Spleen (tissue), 13 donors: ENCODE data around the gene ZCCHC4. TPM values are rescaled to one million over a fixed set of nuclear protein-coding genes. Genes with fewer than 3 reads are reported as not detected.
A peak's percentile ranks its signal among the peaks of the same experiment; 100 is the strongest.

ENCODE experiments used
- DNase-seq: peaks from one replicate; pipeline ENCODE4 v3.0.0-alpha.2; 2020
- H3K27ac ChIP-seq, 8 donors: fragments of 200-600 bp; sonication (generic) in 7 of 8; 1 replicate in 4 of 8; 2 replicates in 4 of 8; pipeline versions ENCODE4 v1.5.0 to v1.8.0; 2016 to 2021; ENCODE audit warnings: inconsistent platforms in 4 of 8, mild to moderate bottlenecking in 4 of 8, moderate library complexity in 1 of 8
- H3K27me3 ChIP-seq, 7 donors: fragments of 200-600 bp; sonication (generic) in 6 of 7; replicated peaks in 1 of 7; 1 replicate in 4 of 7; 2 replicates in 3 of 7; pipeline versions ENCODE4 v1.5.0 to v1.8.0; 2016 to 2021; ENCODE audit warnings: inconsistent platforms in 3 of 7, mild to moderate bottlenecking in 1 of 7
- H3K36me3 ChIP-seq, 6 donors: fragments of 200-600 bp; sonication (generic) in 5 of 6; 1 replicate in 4 of 6; 2 replicates in 2 of 6; pipeline versions ENCODE4 v1.5.0 to v1.8.0; 2016 to 2021; ENCODE audit warnings: inconsistent platforms in 2 of 6
- H3K4me1 ChIP-seq, 6 donors: fragments of 200-600 bp; sonication (generic) in 5 of 6; 1 replicate in 3 of 6; 2 replicates in 3 of 6; pipeline versions ENCODE4 v1.5.0 to v1.8.0; 2016 to 2021; ENCODE audit warnings: inconsistent platforms in 3 of 6
- H3K4me3 ChIP-seq, 8 donors: fragments of 200-600 bp; sonication (generic) in 7 of 8; 1 replicate in 4 of 8; 2 replicates in 4 of 8; pipeline versions ENCODE4 v1.5.0 to v1.8.0; 2016 to 2021; ENCODE audit warnings: inconsistent platforms in 4 of 8, mild to moderate bottlenecking in 4 of 8, moderate library complexity in 2 of 8
- H3K9me3 ChIP-seq, 8 donors: fragments of 200-600 bp; sonication (generic) in 7 of 8; 1 replicate in 4 of 8; 2 replicates in 4 of 8; pipeline versions ENCODE4 v1.5.0 to v1.8.0; 2016 to 2021; ENCODE audit warnings: inconsistent platforms in 4 of 8
- CTCF ChIP-seq, 11 experiments: fragments of 200-600 bp in 7 of 11; fragments of 450-650 bp in 4 of 11; sonication (generic) in 4 of 11; IDR thresholded peaks in 8 of 11; conservative IDR thresholded peaks in 3 of 11; 1 replicate in 7 of 11; 2 replicates in 4 of 11; pipeline versions ENCODE4 v1.4.0 to v1.8.0; 2016 to 2021; ENCODE audit warnings: antibody characterized with exemption in 11 of 11, inconsistent platforms in 4 of 11, mild to moderate bottlenecking in 1 of 11
- POLR2A ChIP-seq, 3 donors: fragments of 450-650 bp; IDR thresholded peaks; one replicate each; pipeline ENCODE4 v1.5.1; 2017; ENCODE audit warnings: antibody characterized with exemption in 3 of 3, mild to moderate bottlenecking in 1 of 3
- POLR2AphosphoS5 ChIP-seq, 3 donors: sonication (generic); formaldehyde crosslinking; IDR thresholded peaks; one replicate each; pipeline ENCODE4 v1.5.1; 2017; ENCODE audit warnings: antibody characterized with exemption in 3 of 3
- WGBS, 5 donors: extraction: QIAGEN DNeasy Blood & Tissue Kit in 3 of 5; methylation state at CpG; one replicate each; pipeline versions ENCODE4 v1.1.5 to v1.1.7; 2013 to 2018; 5-methylcytosine and 5-hydroxymethylcytosine counted together
- intact Hi-C: fragments of 100-400 bp; cut with DNase I; formaldehyde crosslinking; loops from one replicate; pipeline ENCODE4 v1.15.0; 2023; ENCODE audit warnings: low total_unique reads
- long read RNA-seq, 2 donors: transcript quantifications; one replicate each; lab custom pipeline, GENCODE V29; 2026
- polyA plus RNA-seq, 3 donors: library from polyadenylated mRNA; stranded (reverse); fragments of 200-250 nt; gene quantifications; one replicate each; pipeline ENCODE4 v1.2.1, GENCODE V29; 2013
- total RNA-seq, 7 donors: library from RNA; depleted of rRNA in 3 of 7; stranded (reverse); fragments of >200 nt in 3 of 7; fragmentation: NEBNext Ultra II Directional in 4 of 7; extraction: Animal tissue kit (Norgen Biotek cat#: 25700) in 4 of 7; gene quantifications; one replicate each; pipeline versions ENCODE4 v1.1.0 to v1.2.1, GENCODE V29; 2016 to 2021
- donor health status: healthy with polysubstance abuse.
- donor health status: DM: no; HTN: no; CAD: no; lungs with moderate emphysema.
- donor health status: DM: no; HTN: no; CAD: no.
- donor health status: Bipolar disorder and iron deficiency.
- donor health status: healthy.
- donor health status: DM: no; HTN: no; CAD: no.
- donor health status: DM: yes; HTN: yes; CAD: no.

The ZCCHC4 gene
- total RNA-seq (10 to 100 TPM; 10.5 to 14.7 (median 13.2) TPM), polyA plus RNA-seq (1 to 10 TPM; 5.6 to 6.0 (median 5.9) TPM)
- long read RNA-seq, donor 1, partial matches to known transcripts, result 0 of 4 reads
- long read RNA-seq, donor 1, other reads (novel, unspliced or antisense), result 0 of 4 reads
- long read RNA-seq, donor 2, partial matches to known transcripts, result 0 of 1 reads
- long read RNA-seq, donor 2, other reads (novel, unspliced or antisense), result 0 of 1 reads

GRCh38 chr4:25312496-25313200, at the start of gene ZCCHC4:
TSS of gene ZCCHC4 (plus strand) at chr4:25312774. CDS start at chr4:25312810, 36 bp downstream.
- H3K9me3 ChIP-seq, result no peaks in the 10 kb centered on the region
- peaks cover 0 to 31% (median 16%) of the 10 kb centered on the region in 6 donors for H3K36me3 ChIP-seq
- TF ChIP-seq CTCF (IDR thresholded peaks at IDR 0.05 in 8 of 11, conservative IDR thresholded peaks at IDR 0.05 in 3 of 11) (peak; percentile 83 to 100 (median 100)), POLR2AphosphoS5 (IDR thresholded peaks at IDR 0.05) (peak; percentile 82 to 88 (median 85)), POLR2A (IDR thresholded peaks at IDR 0.05) (peak in 1 of 3 donors; percentile 19)
- WGBS, 5 donors, result 0 to 1% (median 1%) methylated on average over 11 to 40 of the region's 40 CpGs
- DNase-seq, result peak; percentile 98
- H3K27ac ChIP-seq, result peak within 1 kb of the TSS; percentile 58 to 86 (median 80)
- intact Hi-C loops, result loop anchor here (5.0 to 10.0 kb wide), 2 partner anchors 78 to 150 kb away; partner anchors contain the start of genes PI4K2B and SEPSECS
- peaks cover 0 to 4% (median 0%) of the 10 kb centered on the region in 7 donors for H3K27me3 ChIP-seq
- H3K4me1 ChIP-seq, result peaks cover 0 to 44% (median 21%) of the 10 kb centered on the region in 6 donors
- peak within 1 kb of the TSS; percentile 40 to 80 (median 68) for H3K4me3 ChIP-seq

- Histone ChIP-seq H3K27me3 (no peaks in the 10 kb centered on the region), H3K4me3 (no peak overlapping the region), H3K4me1 (no peaks in the 10 kb centered on the region), H3K27ac (no peak overlapping the region), H3K9me3 (no peaks in the 10 kb centered on the region), H3K36me3 (peaks cover 0 to 95% (median 30%) of the 10 kb centered on the region in 6 donors)
- intact Hi-C loops, result no loop called here
- no peak for DNase-seq
- 95 to 100% (median 99%) methylated on average over 3 of the region's 3 CpGs for WGBS, 5 donors
- TF ChIP-seq POLR2A (IDR thresholded peaks at IDR 0.05), result no peak
- no peak for TF ChIP-seq CTCF (IDR thresholded peaks at IDR 0.05 in 8 of 11, conservative IDR thresholded peaks at IDR 0.05 in 3 of 11)
- no peak for TF ChIP-seq POLR2AphosphoS5 (IDR thresholded peaks at IDR 0.05)
Measured at GRCh38 chr4:25271866-25272265, 40.7 kb upstream of the ZCCHC4 start.

- H3K27ac ChIP-seq, result no peak overlapping the region
- no peak overlapping the region for H3K4me3 ChIP-seq
- no peaks in the 10 kb centered on the region for H3K27me3 ChIP-seq
- no peak for DNase-seq
- H3K9me3 ChIP-seq, result no peaks in the 10 kb centered on the region
- peaks cover 0 to 64% (median 21%) of the 10 kb centered on the region in 6 donors for H3K36me3 ChIP-seq
- 69 to 95% (median 78%) methylated on average over 4 of the region's 4 CpGs for WGBS, 5 donors
- intact Hi-C loops, result no loop called here
- TF ChIP-seq CTCF (IDR thresholded peaks at IDR 0.05 in 8 of 11, conservative IDR thresholded peaks at IDR 0.05 in 3 of 11), result no peak
- TF ChIP-seq POLR2A (IDR thresholded peaks at IDR 0.05), result no peak
- no peak for TF ChIP-seq POLR2AphosphoS5 (IDR thresholded peaks at IDR 0.05)
- H3K4me1 ChIP-seq, result no peaks in the 10 kb centered on the region
Measured at GRCh38 chr4:25280210-25280609, 32.4 kb upstream of the ZCCHC4 start.

GRCh38 chr4:25283948-25284347, 28.6 kb upstream of the ZCCHC4 start:
- Histone ChIP-seq H3K27me3 (no peaks in the 10 kb centered on the region), H3K4me1 (no peaks in the 10 kb centered on the region), H3K36me3 (peaks cover 0 to 28% (median 13%) of the 10 kb centered on the region in 6 donors), H3K9me3 (peaks cover 0 to 15% (median 6%) of the 10 kb centered on the region in 8 donors), H3K4me3 (no peak overlapping the region), H3K27ac (no peak overlapping the region)
- intact Hi-C loops, result no loop called here
- DNase-seq, result no peak
- WGBS, 5 donors, result 91 to 96% (median 94%) methylated on average over 3 of the region's 3 CpGs
- no peak for TF ChIP-seq POLR2AphosphoS5 (IDR thresholded peaks at IDR 0.05)
- TF ChIP-seq POLR2A (IDR thresholded peaks at IDR 0.05), result no peak
- no peak for TF ChIP-seq CTCF (IDR thresholded peaks at IDR 0.05 in 8 of 11, conservative IDR thresholded peaks at IDR 0.05 in 3 of 11)
